HG03457 (cell line): ENCODE results near the gene KCNQ2.

Experiments
- ATAC-seq: cut with Tn5 transposase; IDR thresholded peaks from one replicate; pipeline ENCODE4 v1.9.1; 2021; ENCODE audit warnings: moderate number of reproducible peaks; ENCODE audit not compliant: unreplicated experiment

The KCNQ2 gene

DNA sequence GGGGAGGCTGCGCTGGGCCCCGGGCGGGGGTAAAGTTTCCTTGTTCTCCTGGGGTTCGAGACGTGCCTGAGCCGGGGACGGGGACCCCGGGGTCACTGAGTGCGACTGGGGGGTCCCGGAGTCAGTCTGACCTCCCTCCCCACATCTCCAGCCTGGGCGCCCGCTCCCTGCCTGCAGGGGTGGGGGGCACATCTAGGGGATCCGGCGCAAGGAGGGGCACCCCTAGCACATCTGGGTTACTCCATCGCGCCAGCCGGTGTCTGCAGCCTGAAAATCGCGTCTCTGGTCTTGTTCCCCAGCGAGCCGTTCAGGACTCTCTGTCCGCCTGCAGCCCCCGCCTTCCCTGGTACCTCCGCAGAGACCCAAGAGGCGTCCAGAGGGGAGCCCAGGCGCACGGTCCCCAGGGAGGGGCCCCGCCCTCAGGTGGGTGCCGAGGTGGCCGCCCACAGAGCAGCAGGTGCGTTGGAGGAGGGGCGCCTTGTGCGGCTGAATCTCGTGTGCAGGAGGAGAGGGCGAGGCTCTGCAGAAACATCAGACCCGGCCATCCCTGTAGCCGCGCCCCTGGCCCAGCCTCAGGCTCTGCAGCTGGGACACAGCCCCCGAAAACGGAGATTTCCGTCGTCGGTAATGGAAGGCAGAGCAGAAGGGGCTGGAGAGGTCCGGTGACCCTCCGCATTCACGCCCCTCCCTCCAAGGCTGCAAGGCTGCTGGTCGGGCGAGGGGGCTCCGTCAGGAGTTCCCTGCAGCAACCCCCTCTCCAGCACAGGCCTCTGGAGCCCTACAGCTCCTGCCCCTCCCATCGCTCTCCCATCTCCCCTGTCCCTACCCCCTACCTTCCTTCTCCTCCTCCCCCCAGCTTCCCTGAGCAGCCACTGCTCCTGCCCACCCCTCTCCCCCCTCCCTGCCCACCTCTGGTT is 110.7 kb downstream of the KCNQ2 start:
- ATAC-seq = no peak

DNA sequence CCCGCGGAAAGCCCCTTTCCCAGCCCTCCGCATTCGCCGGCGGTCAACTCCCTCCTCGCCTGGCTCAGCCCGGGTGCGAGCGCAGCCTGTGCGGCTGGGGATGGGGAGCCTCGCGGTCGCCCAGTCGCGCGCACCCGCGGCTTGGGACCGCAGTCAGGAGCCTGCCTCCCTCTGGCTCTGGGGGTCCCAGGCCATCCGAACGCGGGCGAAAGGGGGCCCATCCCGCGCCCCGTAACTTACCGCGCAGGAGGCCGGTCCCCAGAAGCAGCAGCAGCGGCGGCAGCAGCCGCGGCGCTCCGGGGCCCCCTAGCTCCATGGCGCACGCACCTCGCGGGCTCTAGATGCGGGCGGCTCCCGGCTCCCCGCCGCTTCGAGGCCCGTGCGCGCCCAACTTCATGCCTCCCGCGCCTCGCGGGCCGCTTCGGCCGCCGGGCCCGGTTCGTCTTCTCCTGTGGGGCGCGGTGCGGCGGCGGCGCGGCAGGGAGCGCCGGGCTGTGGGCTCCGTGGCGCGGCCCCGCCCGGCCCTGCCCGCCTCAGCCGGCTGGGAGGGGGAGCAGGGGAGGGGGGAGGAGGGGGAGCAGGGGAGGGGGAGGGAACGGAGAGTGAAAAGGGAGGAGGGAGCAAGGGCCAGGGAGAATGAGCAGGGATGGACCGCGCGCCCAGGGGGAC is 111.5 kb downstream of the KCNQ2 start, which contains the start of gene CHRNA4:
Gene CHRNA4 (minus strand): TSS at position 500 of the 669 bp plus-strand sequence. CDS start 184 bp downstream, at position 316.
- ATAC-seq = no peak

DNA sequence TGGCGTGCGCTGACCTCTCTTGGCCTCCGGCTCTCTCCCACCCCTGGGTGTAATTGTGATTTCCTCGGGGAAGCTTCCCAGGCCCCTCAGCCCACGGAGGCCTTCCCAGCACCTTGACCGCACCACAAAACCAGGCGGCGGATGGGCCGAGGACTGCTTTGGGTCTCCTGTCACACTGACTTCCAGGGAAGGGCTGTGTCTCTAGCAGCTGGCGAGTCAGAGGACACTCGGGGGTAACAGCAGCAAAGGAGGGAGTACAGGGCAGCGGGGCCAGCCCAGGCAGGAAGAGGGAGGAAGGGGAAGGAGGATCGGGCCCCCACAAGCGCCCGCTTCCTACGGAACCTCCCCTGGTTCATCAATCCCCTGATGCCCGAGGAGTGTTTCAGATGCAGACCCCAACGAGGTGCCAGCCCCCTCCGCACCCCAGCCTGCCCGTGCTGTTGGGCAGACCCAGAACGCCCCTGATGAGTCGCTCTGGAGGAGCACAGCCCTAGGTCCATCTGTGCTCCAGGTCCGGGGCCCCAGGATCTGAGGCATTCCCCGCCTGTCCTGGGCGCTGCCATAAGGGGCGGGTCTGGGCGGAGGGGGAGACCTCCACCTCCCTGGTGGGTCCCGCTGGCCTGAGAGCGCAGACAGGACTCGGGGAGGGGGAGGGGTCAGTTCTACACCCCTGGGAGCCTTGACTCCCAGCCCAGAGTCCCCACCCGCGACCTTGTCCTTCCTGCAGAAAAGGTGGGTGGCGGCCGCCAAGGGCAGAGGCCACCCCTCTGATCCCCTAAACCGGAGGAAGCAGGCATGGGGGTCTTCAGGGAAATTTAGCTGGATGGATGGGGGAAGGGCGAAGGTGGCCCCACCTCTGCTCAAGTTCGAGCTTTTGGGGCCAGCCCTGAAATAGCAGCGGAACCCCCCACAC is 112.3 kb downstream of the KCNQ2 start:
- ATAC-seq = no peak

DNA sequence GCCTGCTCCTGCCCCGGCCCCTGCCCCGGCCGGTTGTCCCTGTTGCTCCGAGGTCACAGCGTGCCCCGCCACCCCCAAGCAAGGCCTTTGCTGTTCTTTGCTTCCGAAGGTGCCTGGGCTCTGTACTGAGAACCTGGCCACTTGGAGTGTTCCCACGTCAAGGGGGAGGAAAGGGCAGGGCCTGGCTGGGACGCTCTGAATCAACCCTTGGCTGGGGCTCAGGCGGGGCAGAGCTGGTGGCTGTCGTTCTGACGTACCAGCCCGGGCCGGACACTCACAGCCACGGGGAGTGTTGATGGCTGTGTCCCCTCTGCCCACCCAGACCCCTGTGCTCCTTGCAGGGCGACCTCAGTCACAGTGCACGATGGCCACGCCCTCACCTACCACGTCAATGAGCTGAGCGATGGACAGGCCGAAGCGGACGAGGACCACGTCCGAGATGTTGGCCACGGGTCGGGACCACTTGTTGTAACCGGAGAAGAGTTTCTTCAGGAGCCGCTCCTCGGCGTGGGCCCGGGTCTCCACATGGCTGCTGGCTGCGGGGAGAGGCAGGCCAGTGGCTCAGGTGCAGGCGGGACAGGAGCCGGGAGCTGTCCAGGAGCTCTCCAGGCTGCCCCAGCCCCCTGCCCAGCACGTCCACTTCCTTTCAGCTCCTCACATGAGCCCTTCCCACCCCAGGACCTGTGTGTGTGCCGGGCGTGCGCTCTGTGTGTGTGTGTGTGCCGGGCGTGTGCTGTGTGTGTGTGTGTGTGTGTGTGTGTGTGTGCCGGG is 113.1 kb downstream of the KCNQ2 start:
- ATAC-seq = no peak

DNA sequence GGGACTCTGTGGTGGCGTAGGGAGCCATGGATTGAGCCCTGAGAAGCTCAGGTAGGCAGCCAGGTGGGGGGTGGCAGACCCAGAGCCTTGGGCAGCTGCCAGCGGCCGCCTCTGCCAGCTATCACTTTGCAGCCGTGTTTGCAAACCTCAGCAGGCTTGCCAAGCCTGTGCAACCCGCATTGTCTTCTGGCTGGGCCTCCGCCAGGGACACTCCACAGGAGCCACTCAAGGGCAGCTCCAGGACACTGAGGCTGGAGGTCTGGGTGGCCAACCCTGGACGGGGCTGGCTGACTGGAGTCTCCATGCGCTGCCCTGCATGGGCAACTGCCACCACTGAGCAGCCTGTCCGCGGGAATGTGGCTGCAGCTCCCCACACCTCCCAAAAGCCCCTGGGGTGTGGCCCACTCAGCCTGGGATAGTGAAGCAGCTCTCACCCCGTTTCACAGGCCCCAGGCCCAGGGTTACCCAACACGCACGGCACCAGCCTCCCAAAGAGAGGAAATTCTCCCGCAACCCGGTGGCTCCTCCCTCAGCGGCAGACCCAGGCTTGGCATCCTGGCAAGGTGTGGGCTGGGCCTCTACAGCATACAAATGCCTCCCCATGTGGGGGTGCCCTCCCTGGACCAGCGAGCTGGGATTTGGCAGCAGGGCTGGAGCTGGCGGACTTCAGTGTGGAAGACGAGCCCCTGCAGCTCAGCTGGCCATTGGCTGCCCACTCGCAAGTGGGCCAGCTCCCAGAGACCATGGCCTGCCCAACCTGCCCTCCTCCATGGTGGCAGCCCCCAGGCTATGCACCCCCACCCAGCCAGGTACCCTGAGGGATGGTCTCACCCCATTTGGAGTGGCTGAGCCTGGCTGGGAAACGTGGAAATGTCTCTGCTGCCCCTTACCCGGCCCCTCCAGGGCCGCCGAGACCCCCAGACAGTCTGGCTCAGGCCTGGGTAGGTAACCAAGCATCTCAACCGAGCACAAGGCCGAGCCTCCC is 114.2 kb downstream of the KCNQ2 start:
- ATAC-seq = no peak

DNA sequence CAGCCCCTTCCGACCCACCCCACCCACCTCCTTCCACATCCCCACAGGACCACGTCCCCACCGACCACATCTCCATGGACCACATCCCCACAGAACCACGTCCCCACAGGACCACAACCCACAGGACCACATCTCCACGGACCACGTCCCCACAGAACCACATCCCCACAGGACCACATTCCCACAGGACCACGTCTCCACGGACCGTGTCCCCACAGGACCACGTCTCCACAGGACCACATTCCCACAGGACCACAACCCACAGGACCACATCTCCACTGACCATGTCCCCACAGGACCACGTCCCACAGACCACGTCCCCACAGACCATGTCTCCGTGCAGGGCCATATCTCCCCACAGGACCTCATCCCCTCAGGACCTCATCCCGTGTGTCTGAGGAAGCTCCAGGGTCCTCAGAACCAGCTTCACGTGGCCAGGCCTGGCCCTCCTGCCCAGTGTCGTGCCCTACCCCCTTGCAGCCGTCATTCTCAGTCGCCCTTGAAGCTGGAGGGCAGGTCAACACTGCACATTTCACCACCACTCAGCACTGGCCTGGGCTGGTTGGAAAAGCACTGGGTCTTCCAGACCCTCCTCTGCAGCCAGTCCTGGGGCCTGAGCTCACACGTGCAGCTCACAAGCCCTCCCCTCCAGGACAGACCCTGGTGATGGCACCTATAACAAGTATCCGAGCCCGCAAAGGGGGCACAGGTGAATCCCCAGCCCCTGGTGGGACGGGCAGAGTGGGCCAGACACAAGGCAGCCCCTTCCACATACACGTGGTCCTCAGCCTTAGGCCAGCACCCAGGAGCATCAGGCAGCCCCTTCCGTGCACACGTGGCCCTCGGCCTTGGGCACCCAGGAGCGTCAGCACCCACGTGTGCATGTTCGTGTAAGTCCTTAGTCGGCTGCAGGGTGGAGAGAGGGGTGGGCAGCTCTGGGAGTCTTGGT is 115.2 kb downstream of the KCNQ2 start:
- no peak for ATAC-seq

DNA sequence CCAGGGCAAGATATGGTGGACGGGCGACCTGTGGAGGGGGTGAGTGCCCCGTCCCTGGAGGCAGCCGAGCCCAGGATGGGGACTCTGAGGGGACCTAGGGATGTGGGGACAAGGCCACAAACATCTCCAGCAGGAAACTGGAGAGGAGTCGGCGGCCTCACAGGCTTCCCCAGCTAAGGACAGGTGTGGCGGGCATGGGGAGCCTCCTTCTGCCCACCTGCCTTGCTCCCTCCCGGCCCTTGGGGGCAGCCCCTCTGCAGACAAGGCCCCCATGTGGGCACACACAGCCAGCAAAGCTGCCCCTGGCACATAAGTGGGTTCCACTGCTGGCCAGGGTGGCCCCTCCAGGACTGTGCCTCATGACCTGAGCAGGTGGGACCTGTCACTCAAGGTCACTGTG is 115.9 kb downstream of the KCNQ2 start:
- no peak for ATAC-seq

DNA sequence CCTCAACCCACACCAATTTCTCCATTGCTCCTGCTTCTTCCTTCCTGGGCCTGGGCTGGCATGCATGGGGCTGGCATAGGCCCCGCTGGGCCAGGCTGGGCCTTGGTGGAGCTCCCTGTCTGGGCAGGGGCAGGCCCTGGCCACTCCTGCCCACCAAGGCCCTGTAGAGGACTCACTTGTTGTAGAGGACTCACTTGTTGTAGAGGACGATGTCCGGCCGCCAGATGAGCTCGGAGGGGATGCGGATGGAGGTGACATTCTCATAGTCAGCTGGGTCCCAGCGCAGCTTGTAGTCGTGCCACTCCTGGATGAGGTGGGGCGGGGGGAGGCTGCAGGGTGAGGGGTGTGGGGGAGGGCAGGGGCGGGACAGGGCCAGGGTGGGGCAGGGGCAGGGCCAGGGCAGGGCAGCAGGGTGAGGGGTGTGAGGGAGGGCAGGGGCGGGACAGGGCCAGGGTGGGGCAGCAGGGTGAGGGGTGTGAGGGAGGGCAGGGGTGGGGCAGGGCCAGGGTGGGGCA is 116.6 kb downstream of the KCNQ2 start:
- no peak for ATAC-seq

DNA sequence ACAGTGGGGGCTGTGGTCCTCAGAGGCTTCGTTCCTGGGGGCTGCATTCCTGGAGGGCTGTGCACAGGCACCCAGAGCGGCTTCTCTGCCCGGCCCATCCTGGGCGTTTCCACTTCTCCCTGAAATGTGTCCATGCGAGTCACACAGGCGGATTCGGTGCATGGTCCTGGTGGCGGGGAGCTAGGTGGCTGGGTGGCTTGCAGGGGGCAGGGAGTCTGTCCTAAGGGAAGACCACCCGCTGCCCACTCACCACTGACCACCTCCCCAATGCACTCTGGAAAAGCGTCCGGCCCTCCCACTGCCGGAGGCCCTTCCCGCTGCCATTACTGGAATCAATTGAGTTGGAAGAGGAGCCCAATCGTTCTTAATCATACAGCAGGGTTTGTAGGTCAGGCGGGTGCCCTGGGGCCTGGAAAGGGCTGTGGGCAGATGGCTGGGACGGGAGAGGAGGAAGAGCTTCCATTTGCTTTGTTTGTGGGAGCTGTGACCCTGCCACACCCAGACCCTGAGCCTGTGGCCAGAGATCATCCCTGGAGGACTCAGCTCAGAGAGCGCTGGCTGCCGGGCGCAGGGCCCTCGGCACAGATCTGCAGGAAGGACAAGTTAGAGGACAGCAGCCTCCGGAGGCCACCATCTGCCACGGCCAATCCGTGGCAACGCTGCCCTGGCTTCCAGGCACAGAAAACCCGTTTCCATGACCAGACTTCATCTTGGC is 117.7 kb downstream of the KCNQ2 start:
- no peak for ATAC-seq

DNA sequence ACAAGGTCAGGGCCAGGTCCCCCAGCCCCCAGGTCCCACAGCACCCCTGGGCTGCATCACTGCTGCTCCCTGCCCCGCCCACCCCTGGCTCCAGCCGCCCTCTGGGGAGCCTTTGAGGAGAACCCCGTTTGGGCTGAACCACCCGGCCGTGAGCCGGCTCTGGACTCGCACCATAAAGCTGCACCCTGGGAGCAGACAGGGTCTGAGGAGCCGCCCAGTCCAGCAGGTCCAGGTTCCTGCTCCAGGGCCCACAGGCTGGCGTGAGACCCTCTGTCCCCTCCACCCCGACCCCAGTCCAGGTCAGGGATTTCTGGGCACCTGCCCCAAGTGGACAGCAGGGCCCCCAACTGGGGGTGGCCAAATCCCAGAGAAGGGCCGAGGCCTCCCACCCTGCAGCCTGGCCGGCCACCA is 119.6 kb downstream of the KCNQ2 start:
- no peak for ATAC-seq

DNA sequence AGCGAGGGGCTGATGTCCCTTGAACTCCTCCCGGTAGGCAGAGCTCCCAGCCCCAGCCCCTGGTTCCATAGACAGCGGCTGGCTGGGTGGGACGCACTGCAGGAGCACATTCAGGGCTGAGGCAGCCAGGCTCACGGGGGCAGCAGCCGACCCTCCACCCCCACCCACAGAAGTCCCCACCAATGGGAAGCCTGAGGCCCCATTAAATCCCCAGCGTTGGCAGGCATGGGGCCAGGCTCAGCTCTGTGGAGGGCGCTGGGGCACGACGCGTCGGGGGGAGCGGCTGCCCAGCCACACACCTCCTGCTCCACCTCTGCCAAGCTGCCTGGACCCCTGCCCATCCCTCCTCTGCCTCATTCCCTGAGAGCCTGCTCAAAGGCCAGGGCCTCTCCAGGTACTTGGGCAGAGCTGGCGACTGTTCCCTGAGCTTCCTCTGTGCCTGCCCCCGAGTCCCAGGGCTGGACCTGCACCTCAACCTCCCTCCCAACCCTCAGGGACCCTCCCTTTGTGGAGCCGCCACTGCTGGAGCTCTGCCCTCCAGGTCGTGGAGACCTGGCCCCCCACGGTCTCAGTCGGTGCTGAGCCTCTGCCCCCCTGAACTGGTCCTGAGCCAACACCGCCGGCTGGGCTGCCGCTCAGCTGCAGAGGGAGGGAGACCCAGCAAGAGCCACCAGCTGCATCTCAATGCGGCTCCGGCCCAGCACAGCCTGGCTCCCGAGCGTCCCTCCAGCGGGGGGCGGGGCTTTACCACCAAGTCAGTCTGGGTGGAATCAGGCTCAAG is 120.5 kb downstream of the KCNQ2 start:
- ATAC-seq = no peak

DNA sequence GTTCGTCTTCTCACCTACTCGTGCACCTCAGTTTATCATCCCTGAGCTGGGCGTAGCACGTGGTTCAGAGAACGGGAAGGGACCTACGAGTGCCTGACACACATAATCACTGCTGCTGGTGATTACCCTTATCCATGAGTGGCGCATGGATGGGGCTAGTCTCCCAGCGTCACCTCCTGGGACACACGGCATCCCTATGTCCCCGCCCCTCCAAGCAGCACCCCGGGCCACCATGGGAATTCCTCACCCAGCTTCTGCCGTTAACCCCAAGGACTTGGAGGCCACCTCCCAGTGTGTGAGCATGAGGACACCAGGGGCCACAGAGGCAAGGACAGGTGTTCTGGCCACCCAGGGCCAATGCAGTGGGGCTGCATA is 121.1 kb downstream of the KCNQ2 start:
- ATAC-seq = no peak

DNA sequence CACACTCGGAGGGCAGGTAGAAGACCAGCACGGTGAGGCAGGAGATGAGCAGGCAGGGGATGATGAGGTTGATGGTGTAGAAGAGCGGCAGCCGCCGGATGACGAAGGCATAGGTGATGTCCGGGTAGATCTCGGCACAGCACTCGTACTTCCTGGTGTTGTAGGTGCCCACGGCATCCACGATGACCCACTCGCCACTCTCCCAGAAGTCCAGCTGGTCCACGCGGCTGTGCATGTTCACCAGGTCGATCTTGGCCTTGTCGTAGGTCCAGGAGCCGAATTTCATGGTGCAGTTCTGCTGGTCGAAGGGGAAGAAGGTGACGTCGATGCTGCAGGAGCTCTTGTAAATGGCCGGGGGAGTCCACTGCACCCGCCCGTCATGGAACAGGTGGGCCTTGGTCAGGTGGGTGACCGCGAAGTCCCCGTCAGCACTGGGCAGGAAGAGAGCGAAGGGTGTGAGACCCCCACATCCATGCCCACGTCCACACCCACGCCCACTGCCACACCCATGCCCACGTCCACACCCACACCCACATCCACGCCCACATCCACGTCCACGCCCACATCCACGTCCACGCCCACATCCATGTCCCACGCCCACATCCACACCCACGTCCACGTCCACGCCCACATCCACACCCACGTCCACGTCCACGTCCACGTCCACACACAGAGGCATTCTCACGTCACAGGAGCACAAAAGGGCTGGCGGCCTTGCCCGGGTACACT is 121.7 kb downstream of the KCNQ2 start:
- no peak for ATAC-seq
